Measurements from ENCODE around the gene SHFL. TPM values are rescaled to one million over a fixed set of nuclear protein-coding genes. Genes with fewer than 3 reads are reported as not detected.
A peak's percentile ranks its signal among the peaks of the same experiment; 100 is the strongest.

SHFL gene
- total RNA-seq, 2 experiments from 2014 or later, result 21.9 to 28.5 TPM

- Histone ChIP-seq H3K27ac (ENCODE audit: low read depth, low read length, poor library complexity, severe bottlenecking) (peak within 1 kb of the TSS; percentile 84), H4K20me1 (ENCODE audit: insufficient read depth, low read length) (no peaks in the 10 kb centered on the region), H3K9me2 (ENCODE audit: insufficient read depth, low read length) (no peaks in the 10 kb centered on the region), H2AFZ (ENCODE audit: low read length) (peak within 1 kb of the TSS; percentile 85; the same call in 1 of the 2 replicates), H3K4me2 (ENCODE audit: low read length) (peak within 1 kb of the TSS; percentile 91), H3K4me1 (ENCODE audit: insufficient read depth, low read length, poor library complexity, severe bottlenecking) (peaks cover 59% of the 10 kb centered on the region), H3K36me3 (ENCODE audit: insufficient read depth, low read length) (peaks cover 48% of the 10 kb centered on the region), H3K4me3 (ENCODE audit: low read depth, low read length, poor library complexity, severe bottlenecking) (peak within 1 kb of the TSS; percentile 99), H3K79me2 (ENCODE audit: insufficient read depth, low read depth, low read length) (peaks cover 32% of the 10 kb centered on the region), H3K9me3 (ENCODE audit: low read length) (no peaks in the 10 kb centered on the region)
- TF ChIP-seq EZH2phosphoT487 (IDR thresholded peaks at IDR 0.05; ENCODE audit: borderline replicate concordance, low read depth, low read length), result no peak
- no peak for TF ChIP-seq CTCF (conservative IDR thresholded peaks at IDR 0.05; ENCODE audit: low read length)
- DNase-seq (ENCODE audit: low spot score), result peak; percentile 100
- BruUV-seq (replicated peaks), result no TSS peak
- ChIA-PET CTCF (ENCODE audit: unreplicated experiment) (interaction anchor here (0.6 kb wide), 2 partner anchors 21 to 178 kb away, joined by 3 to 7 read pairs; no protein-coding TSS in a partner anchor), POLR2A (interaction anchor here (0.6 to 2.1 kb wide), 4 partner anchors 10 to 808 kb away, joined by 3 to 9 read pairs (median 4); no protein-coding TSS in a partner anchor)
- intact Hi-C loops (cut with micrococcal nuclease; ENCODE audit: unreplicated experiment), result loop anchor here (10.0 kb wide), 2 partner anchors 128 to 298 kb away; partner anchors contain the start of genes CDC37 and S1PR2
Measured at GRCh38 chr19:10106100-10106936, 20.2 kb downstream of the SHFL start, which contains the start of gene PPAN. TSS of gene PPAN (plus strand) at chr19:10106362. CDS start at chr19:10106395, 33 bp downstream.

- Histone ChIP-seq H3K4me1 (ENCODE audit: insufficient read depth, low read length, poor library complexity, severe bottlenecking) (peaks cover 58% of the 10 kb centered on the region), H3K9me2 (ENCODE audit: insufficient read depth, low read length) (no peaks in the 10 kb centered on the region), H3K79me2 (ENCODE audit: insufficient read depth, low read depth, low read length) (peaks cover 32% of the 10 kb centered on the region), H3K36me3 (ENCODE audit: insufficient read depth, low read length) (peaks cover 57% of the 10 kb centered on the region), H2AFZ (ENCODE audit: low read length) (no peak overlapping the region), H4K20me1 (ENCODE audit: insufficient read depth, low read length) (no peaks in the 10 kb centered on the region), H3K9me3 (ENCODE audit: low read length) (no peaks in the 10 kb centered on the region), H3K4me3 (ENCODE audit: low read depth, low read length, poor library complexity, severe bottlenecking) (peak overlapping the region; percentile 99), H3K4me2 (ENCODE audit: low read length) (peak overlapping the region; percentile 91), H3K27ac (ENCODE audit: low read depth, low read length, poor library complexity, severe bottlenecking) (peak overlapping the region; percentile 42)
- TF ChIP-seq EZH2phosphoT487 (IDR thresholded peaks at IDR 0.05; ENCODE audit: borderline replicate concordance, low read depth, low read length) (no peak), CTCF (conservative IDR thresholded peaks at IDR 0.05; ENCODE audit: low read length) (no peak)
- BruUV-seq (replicated peaks), result no TSS peak
- CTCF ChIA-PET (ENCODE audit: unreplicated experiment), result interaction anchor here (0.6 kb wide), 1 partner anchor 223 kb away, joined by 7 read pairs; no protein-coding TSS in a partner anchor
- intact Hi-C loops (cut with micrococcal nuclease; ENCODE audit: unreplicated experiment), result loop anchor here (10.0 kb wide), 2 partner anchors 128 to 298 kb away; partner anchors contain the start of genes CDC37 and S1PR2
- POLR2A ChIA-PET, result interaction anchor here (0.7 to 1.0 kb wide), 2 partner anchors 43 to 94 kb away, joined by 3 read pairs; no protein-coding TSS in a partner anchor
- no peak for DNase-seq (ENCODE audit: low spot score)
Measured at GRCh38 chr19:10107254-10107653, 21.1 kb downstream of the SHFL start.
